GM13976 (cell line): ENCODE data around the gene POR.

Experiments
- DNase-seq: peaks from one replicate; pipeline ENCODE4 v3.0.0; 2012; ENCODE audit warnings: low spot score
- in situ Hi-C: fragments of 300-500 bp; cut with MboI; formaldehyde crosslinking; loops from one replicate; pipeline ENCODE4 v1.12.0; 2022; ENCODE audit warnings: low sequenced_read_pairs, mixed read lengths, inconsistent platforms; ENCODE audit not compliant: unreplicated experiment
- TF ChIP-seq, protein P1 (sequence below): IDR thresholded peaks from 2 replicates; pipeline ENCODE4 v1.5.1; 2012; ENCODE audit warnings: borderline replicate concordance, mild to moderate bottlenecking; ENCODE audit not compliant: insufficient read depth; ENCODE audit errors: extremely low read depth, missing control alignments, control extremely low read depth

The POR gene

DNA sequence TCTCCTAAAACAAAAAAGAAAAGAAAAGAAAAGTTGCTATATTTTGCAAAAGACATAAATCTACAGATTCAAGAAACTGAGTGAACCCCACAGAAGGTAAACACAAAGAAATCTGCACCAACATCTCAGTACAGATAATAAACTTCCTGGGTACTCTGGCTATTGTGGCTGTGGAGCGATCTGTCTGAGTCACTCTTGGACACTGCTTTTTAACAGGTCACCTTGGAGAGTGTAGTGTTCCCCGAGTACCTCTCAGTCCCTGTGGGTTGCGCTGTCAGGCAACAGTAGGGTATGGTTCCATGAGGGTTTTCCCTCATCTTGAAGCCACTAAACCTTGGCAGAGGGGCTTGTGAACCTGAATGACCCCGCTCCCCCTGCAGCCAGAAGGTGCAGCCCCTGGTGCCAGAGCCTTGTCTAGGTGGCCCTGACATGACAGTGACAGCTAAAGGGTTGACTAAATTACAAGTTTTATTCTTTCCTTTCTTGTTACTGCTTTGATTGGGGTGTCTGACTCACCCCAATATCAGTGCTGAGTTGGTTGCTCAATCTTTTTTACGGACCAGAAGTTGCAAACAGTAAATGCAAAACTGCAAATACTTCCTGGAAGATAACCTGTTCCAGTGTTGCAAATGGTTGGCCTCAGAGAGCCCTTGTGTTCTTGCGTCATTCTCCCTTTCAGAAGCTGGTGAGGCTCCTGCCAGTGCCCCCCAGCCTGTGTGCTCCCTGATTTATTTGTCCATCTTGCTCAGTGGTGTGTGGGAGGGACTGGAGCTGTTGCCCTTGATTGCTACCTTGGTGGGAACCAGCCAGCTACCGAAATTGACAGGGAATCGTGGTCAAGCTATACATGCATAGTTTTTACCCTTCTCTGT, 30.6 kb downstream of the POR start:
- in situ Hi-C loops = no loop called here

DNA sequence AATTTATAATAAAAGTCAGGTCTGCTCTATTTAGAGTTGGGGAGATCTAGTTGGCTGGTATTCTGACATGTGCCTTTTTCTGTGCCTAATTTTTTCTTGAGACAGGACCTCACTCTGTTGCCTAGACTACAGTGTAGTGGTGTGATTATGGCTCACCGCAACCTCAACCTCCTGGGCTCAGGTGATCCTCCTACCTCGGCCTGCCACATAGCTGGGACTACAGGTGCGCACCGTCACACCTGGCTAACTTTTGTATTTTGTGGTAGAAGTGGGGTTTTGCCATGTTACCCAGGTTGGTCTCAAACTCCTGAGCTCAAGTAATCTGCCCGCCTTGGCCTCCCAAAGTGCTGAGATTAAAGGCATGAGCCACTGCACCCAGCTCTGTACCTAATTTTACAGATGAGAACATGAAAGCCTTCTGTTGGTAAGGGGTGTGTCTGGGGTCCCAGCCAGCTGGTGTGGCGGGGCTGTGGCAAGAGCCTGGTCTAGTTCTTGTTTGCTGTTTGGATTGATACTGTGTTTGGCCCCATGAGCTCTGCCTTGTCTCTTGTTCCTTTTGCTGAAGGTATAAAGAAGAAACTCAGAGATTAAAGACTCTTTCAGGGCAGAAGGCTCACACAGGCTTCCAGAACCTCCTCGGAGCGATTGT, 31.4 kb downstream of the POR start:
- in situ Hi-C loops = no loop called here
- TF ChIP-seq, protein P1, sequence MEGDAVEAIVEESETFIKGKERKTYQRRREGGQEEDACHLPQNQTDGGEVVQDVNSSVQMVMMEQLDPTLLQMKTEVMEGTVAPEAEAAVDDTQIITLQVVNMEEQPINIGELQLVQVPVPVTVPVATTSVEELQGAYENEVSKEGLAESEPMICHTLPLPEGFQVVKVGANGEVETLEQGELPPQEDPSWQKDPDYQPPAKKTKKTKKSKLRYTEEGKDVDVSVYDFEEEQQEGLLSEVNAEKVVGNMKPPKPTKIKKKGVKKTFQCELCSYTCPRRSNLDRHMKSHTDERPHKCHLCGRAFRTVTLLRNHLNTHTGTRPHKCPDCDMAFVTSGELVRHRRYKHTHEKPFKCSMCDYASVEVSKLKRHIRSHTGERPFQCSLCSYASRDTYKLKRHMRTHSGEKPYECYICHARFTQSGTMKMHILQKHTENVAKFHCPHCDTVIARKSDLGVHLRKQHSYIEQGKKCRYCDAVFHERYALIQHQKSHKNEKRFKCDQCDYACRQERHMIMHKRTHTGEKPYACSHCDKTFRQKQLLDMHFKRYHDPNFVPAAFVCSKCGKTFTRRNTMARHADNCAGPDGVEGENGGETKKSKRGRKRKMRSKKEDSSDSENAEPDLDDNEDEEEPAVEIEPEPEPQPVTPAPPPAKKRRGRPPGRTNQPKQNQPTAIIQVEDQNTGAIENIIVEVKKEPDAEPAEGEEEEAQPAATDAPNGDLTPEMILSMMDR = no peak
- DNase-seq = no peak

More for the DNA sequence above, 30.6 kb downstream of the POR start:
- TF ChIP-seq, protein P1 = no peak
- no peak for DNase-seq

DNA sequence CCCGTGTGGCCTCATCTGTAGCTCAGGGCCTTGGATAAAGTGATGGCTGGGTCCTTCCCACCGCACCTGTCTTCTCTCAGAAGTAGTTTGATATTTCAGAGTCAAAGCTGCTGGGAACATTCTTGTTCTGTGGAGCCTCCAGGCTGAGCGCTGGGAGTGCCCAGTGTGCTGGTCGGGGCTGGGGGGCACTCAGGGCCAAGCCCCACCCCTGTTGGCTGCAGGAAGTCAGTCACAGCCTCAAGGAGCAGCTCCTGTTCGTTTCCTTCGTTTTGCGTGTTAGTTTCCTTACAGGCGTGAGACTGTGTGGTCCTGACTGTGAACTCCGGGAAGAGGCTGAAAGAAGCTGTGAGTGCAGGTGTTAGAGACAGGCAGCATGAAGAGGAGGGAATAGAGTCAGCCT, 33.2 kb downstream of the POR start:
- in situ Hi-C loops = no loop called here
- no peak for DNase-seq
- TF ChIP-seq, protein P1 = no peak

DNA sequence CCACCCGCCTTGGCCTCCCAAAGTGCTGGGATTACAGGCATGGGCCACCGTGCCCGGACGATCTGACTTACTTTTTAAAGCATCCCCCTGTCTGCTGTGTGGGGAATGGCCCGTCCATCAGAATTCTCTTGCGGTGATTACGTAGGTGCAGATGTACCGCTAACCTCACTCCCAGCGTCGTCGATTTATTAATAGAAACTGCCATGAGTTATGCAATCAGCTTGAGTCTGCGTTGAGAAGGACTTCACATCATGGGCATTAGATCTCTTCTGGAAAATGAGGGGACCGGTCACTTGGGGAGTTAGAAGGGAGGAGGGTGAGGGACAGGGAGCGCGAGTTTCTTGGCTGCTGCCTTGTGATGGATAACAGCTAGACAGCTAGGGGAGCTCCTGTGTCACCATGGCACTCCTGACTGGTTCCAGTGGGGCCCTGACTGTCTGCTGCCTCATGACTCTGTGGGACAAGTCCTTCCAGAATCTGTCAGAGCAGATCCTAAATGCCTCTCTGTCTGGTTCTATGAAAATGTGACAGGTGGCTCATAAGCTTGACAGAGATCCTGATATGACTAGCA, 35.2 kb downstream of the POR start:
- in situ Hi-C loops = no loop called here
- DNase-seq = no peak
- TF ChIP-seq, protein P1 = no peak

DNA sequence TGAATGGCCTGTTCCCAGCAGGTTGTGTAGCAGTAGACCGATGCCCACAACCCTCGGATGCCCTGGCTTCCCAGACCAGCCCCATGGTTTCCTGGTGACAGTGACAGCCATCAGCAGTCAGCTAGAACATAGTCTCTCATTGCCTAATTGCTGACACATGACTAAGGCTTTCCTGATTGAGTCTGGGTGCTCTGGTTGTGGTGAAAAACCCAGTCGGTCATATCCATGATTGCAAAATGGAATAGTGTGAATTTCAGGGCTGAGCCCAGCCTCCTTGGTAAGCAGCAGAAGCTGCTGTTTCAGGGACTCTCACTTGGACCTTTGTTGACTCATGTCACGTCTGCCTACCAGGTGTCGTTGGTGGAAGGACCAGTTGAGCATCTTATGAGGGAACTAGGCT, 36.6 kb downstream of the POR start:
- DNase-seq = no peak
- TF ChIP-seq, protein P1 = no peak
- in situ Hi-C loops = no loop called here

DNA sequence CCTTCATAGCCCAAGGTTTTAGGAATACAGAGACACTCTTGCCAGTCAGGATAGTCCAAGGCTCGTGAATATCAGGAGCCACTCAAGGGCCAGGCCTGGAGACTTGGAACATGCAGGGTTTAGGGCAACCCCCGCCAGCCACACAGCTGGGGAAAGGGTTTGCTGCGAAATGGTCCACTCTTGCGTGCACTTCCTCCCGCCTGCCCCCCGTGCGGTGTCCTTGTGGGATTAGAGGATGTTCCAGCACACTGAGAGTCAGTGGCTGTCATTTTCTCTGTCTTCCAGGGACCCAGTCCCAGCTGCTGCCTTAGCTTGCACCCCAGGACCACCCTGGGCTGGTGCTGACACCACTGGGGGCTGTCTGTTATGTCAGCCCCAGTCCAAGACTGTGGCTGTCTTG, 38.5 kb downstream of the POR start:
- DNase-seq = no peak
- TF ChIP-seq, protein P1 = no peak
- in situ Hi-C loops = no loop called here
